ENCODE results near the gene LASP1. TPM values are rescaled to one million over a fixed set of nuclear protein-coding genes. Genes with fewer than 3 reads are reported as not detected.
"Not testable (repeated sequence)": the region's sequence is repeated elsewhere in the genome, so short reads cannot be mapped to it uniquely, and the experiment has no call there.

The LASP1 gene
- total RNA-seq, 3 donors from 2014 or later, result 88.7 to 145 (median 92.8) TPM

DNA sequence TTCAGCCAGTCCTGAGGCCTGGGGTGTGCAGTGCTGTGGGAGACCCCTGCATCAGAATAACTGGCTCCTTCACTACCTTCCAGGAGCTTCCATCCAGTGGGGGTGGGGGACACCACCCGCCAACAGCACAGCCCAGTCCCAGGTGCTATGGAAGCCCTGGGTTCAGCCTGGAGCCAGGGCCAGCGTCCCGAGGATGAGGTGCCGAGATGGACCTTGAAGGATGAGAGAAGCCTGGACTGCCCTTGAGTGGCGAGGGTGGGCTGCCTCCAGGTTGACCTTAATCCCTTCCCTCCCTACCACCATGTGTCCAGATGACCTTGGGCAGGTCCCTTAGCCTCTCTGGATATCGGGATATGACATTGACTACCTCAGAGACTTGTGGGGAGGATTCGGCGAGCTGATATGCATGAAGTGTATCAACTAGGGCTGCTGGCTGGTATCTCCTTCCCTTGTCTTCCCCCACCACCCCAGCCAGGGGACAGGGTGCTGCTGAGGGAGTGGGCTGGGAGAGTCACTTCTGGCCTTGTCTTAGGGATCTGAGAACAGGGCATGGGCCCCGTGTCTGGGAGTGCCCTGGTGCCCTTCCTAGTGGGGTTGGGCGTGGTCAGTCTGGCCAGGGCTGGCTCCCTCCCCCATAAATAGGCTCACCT is 41.3 kb downstream of the LASP1 start:
- H3K27me3 ChIP-seq, result no peaks in the 10 kb centered on the region
- H3K9me3 ChIP-seq, result no peaks in the 10 kb centered on the region
- H3K36me3 ChIP-seq, result no peaks in the 10 kb centered on the region
- H3K4me1 ChIP-seq, result peaks cover 0 to 4% of the 10 kb centered on the region in 2 donors
- no peak for DNase-seq (ENCODE audit: low spot score in 2 of 2)
- no peak overlapping the region for H3K4me3 ChIP-seq
- intact Hi-C loops (cut with DNase I; ENCODE audit: low total_unique reads), result no loop called here
- H3K27ac ChIP-seq, result peak overlapping the region in 1 of 2 donors; percentile 3
- TF ChIP-seq, protein P1, sequence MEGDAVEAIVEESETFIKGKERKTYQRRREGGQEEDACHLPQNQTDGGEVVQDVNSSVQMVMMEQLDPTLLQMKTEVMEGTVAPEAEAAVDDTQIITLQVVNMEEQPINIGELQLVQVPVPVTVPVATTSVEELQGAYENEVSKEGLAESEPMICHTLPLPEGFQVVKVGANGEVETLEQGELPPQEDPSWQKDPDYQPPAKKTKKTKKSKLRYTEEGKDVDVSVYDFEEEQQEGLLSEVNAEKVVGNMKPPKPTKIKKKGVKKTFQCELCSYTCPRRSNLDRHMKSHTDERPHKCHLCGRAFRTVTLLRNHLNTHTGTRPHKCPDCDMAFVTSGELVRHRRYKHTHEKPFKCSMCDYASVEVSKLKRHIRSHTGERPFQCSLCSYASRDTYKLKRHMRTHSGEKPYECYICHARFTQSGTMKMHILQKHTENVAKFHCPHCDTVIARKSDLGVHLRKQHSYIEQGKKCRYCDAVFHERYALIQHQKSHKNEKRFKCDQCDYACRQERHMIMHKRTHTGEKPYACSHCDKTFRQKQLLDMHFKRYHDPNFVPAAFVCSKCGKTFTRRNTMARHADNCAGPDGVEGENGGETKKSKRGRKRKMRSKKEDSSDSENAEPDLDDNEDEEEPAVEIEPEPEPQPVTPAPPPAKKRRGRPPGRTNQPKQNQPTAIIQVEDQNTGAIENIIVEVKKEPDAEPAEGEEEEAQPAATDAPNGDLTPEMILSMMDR (IDR thresholded peaks at IDR 0.05), result no peak
- no peak for TF ChIP-seq POLR2AphosphoS5 (IDR thresholded peaks at IDR 0.05)
- no peak for TF ChIP-seq POLR2A (IDR thresholded peaks at IDR 0.05)

DNA sequence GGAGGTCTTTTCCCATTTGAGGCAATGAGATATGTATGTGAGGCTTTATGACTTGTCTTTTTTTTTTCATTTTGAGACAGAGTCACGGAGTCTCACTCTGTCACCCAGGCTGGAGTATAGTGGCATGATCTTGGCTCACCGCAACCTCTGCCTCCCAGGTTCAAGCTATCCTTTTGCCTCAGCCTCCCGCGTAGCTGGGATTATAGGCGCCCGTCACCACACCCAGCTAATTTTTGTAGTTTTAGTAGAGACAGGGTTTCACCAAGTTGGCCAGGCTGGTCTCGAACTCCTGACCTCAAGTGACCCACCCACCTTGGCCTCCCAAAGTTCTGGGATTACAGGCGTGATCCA is 41.8 kb downstream of the LASP1 start:
- H3K27me3 ChIP-seq; DNase-seq (ENCODE audit: low spot score in 2 of 2); H3K9me3 ChIP-seq; H3K4me3 ChIP-seq; H3K36me3 ChIP-seq; intact Hi-C loops (cut with DNase I; ENCODE audit: low total_unique reads); H3K4me1 ChIP-seq: not testable (repeated sequence)
- peak overlapping the region in 1 of 2 donors; percentile 67 for H3K27ac ChIP-seq

DNA sequence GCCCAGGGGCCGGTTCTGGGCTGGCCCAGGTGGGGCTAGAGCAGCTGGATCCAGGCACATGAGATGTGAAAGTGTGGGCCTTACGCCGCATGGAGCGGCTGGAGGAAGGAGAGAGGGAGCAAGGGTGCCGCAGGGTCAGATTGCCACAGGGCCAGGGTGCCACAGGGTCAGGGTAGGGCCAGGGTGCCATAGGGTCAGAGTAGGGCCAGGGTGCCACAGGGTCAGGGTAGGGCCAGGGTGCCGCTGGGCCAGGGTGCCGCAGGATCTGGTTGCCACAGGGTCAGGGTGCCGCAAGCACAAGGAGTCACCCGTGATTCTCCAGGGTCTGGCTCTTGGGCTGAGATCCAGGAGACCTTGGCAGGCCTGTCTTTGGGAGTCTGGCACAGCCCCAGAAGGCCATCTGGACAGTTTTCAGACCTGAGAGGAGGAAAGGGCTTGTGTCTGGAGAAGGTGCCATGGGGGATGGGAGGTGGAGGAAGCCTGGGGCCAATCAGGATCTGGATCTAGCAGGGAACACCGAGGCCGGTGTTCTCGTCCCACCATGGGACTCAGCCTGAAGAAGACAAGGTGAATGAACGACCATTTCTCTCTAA is 42.5 kb downstream of the LASP1 start:
- H3K4me3 ChIP-seq, result no peak overlapping the region
- H3K9me3 ChIP-seq, result no peaks in the 10 kb centered on the region
- TF ChIP-seq, protein P1 (IDR thresholded peaks at IDR 0.05), result no peak
- no peaks in the 10 kb centered on the region for H3K27me3 ChIP-seq
- intact Hi-C loops (cut with DNase I; ENCODE audit: low total_unique reads), result no loop called here
- H3K36me3 ChIP-seq, result no peaks in the 10 kb centered on the region
- peak in 1 of 2 donors; percentile 47 for DNase-seq (ENCODE audit: low spot score in 2 of 2)
- peaks cover 0 to under 1% of the 10 kb centered on the region in 2 donors for H3K4me1 ChIP-seq
- peak overlapping the region in 1 of 2 donors; percentile 67 for H3K27ac ChIP-seq

DNA sequence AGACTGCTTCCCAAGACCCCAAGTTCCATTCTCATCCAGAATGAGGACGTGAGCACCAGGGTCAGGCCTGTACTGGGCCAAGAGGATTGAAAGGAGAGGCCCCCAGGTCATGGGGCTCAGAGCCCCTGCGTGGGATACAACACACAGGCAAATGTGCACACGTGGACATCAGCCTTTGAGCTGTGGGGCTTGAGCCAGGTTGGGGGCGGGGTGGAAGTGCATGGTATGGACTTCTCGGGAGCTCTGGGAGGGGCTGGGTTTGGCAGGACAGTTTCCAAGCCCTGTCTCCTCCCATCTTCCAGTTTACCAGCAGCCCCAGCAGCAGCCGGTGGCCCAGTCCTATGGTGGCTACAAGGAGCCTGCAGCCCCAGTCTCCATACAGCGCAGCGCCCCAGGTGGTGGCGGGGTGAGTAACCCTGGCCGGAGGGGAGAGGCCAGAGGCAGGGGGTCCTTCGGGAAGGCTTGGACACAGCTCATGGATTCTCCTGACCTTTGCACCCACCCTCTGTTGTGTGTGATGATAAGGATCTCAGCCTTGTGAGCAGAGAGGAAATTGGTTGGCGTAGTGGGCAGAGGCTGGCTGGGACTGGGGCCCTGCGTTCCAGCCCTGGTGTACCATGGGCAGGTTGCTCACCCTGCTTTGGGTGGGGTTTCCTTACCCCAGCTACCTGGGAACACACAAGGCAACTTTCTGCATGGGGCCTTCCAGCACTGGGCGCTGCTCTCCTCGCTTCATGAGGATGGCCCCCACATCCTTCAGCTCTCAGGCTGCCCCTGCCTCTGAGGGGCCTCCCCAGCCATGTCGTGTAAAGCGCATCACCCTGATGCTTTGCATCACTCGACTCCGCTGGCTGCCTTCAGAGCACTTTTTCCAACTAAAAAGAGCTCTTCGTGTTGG is 45.1 kb downstream of the LASP1 start:
- Histone ChIP-seq H3K27ac (peak overlapping the region in 1 of 2 donors; percentile 34), H3K4me1 (no peaks in the 10 kb centered on the region), H3K4me3 (no peak overlapping the region), H3K9me3 (no peaks in the 10 kb centered on the region), H3K36me3 (peaks cover 8% of the 10 kb centered on the region), H3K27me3 (no peaks in the 10 kb centered on the region)
- TF ChIP-seq POLR2AphosphoS5 (IDR thresholded peaks at IDR 0.05) (no peak), POLR2A (IDR thresholded peaks at IDR 0.05) (no peak)
- TF ChIP-seq, protein P1 (IDR thresholded peaks at IDR 0.05), result no peak
- intact Hi-C loops (cut with DNase I; ENCODE audit: low total_unique reads), result no loop called here
- DNase-seq (ENCODE audit: low spot score in 2 of 2), result peak in 1 of 2 donors; percentile 17

DNA sequence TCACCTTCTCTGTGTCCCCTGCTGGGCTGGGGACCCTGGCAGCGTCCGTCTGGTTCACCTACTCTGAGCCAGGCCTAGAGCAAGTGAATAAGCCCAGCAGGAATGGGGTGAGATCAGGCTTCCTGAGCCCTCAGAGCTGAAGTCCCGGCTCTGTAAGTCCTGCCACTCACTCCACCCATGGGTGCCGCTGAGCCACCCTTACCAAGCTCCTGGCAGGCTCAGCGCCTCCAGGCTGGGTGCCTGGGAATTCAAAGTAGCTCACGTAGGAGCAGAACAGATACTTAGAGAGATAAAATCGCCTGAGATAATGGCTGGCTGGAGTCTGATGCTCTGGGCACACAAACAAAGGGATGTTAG is 45.8 kb downstream of the LASP1 start:
- intact Hi-C loops (cut with DNase I; ENCODE audit: low total_unique reads), result no loop called here
- Histone ChIP-seq H3K27ac (no peak overlapping the region), H3K4me3 (no peak overlapping the region)

More for the DNA sequence above, 45.8 kb downstream of the LASP1 start:
- TF ChIP-seq POLR2A (IDR thresholded peaks at IDR 0.05), result no peak
- TF ChIP-seq, protein P1 (IDR thresholded peaks at IDR 0.05), result no peak
- no peak for TF ChIP-seq POLR2AphosphoS5 (IDR thresholded peaks at IDR 0.05)
- DNase-seq (ENCODE audit: low spot score in 2 of 2), result peak in 1 of 2 donors; percentile 39
- no peaks in the 10 kb centered on the region for H3K4me1 ChIP-seq
- H3K9me3 ChIP-seq, result no peaks in the 10 kb centered on the region
- no peaks in the 10 kb centered on the region for H3K27me3 ChIP-seq
- H3K36me3 ChIP-seq, result peaks cover 8% of the 10 kb centered on the region
